Panc1 (cell line): ENCODE results near the gene TRIM61. TPM values are rescaled to one million over a fixed set of nuclear protein-coding genes. Genes with fewer than 3 reads are reported as not detected.

Source experiments
- ATAC-seq: fragments of 200-7000 bp; cut with Tn5 transposase; 2 replicates; pipeline ENCODE4 v1.9.1; 2020; ENCODE audit warnings: mild to moderate bottlenecking, moderate library complexity
- BruUV-seq: library from RNA; stranded (reverse); fragments of 400-500 nt; replicated peaks from 2 replicates; lab custom pipeline; 2021; lab: Mats Ljungman, UMichigan
- CTCF ChIA-PET: fragments of 300-600 bp; sonication (Branson Sonifier 250); formaldehyde crosslinking; loops from one replicate; lab custom pipeline; 2022; ENCODE audit warnings: antibody characterized with exemption; lab: Charles Lee
- POLR2A ChIA-PET: fragments of 300-600 bp; sonication (Branson Sonifier 250); formaldehyde crosslinking; loops from one replicate; lab custom pipeline; 2022; ENCODE audit warnings: antibody characterized with exemption; lab: Charles Lee
- DNase-seq: peaks from one replicate; pipeline ENCODE4 v3.0.0-alpha.2; 2010; ENCODE audit warnings: low read depth, low spot score
- H3K27ac ChIP-seq: 2 replicates; pipeline ENCODE4 v1.5.1; 2011; ENCODE audit warnings: mild to moderate bottlenecking, low read length, inconsistent platforms
- H3K27me3 ChIP-seq: fragments of 200-500 bp; sonication (Bioruptor generic); 2 replicates; pipeline ENCODE4 v1.6.0; 2014; ENCODE audit warnings: low read length, inconsistent platforms; ENCODE audit not compliant: control insufficient read depth, insufficient read depth
- H3K36me3 ChIP-seq: fragments of 200-500 bp; sonication (Bioruptor generic); 2 replicates; pipeline ENCODE4 v1.5.1; 2014; ENCODE audit warnings: inconsistent platforms, mild to moderate bottlenecking, low read length, moderate library complexity; ENCODE audit not compliant: control insufficient read depth, insufficient read depth
- H3K4me1 ChIP-seq: 2 replicates; pipeline ENCODE4 v1.5.1; 2011; ENCODE audit warnings: inconsistent platforms, mild to moderate bottlenecking, low read length, moderate library complexity; ENCODE audit not compliant: control insufficient read depth, insufficient read depth
- H3K4me3 ChIP-seq, 2 experiments: 2 replicates each; pipeline ENCODE4 v1.5.1; 2011 to 2012; ENCODE audit warnings: low read depth in 2 of 2, low read length in 2 of 2, mild to moderate bottlenecking in 2 of 2, inconsistent platforms in 1 of 2, moderate library complexity in 1 of 2
- H3K9me3 ChIP-seq: fragments of 200-500 bp; sonication (Bioruptor generic); 2 replicates; pipeline ENCODE4 v1.5.1; 2014; ENCODE audit warnings: low read depth, mild to moderate bottlenecking, inconsistent platforms, low read length, moderate library complexity; ENCODE audit not compliant: control insufficient read depth, insufficient read depth
- POLR2AphosphoS5 ChIP-seq: IDR thresholded peaks from 2 replicates; pipeline ENCODE4 v1.6.1; 2012; ENCODE audit warnings: mild to moderate bottlenecking, low read depth, low read length, moderate library complexity
- SIN3A ChIP-seq: IDR thresholded peaks from 2 replicates; pipeline ENCODE4 v1.6.1; 2012; ENCODE audit warnings: low read depth, mild to moderate bottlenecking, low read length, moderate library complexity, borderline replicate concordance; ENCODE audit not compliant: insufficient read depth
- TCF7L2 ChIP-seq: IDR thresholded peaks from 2 replicates; pipeline ENCODE4 v1.6.1; 2011; ENCODE audit warnings: mild to moderate bottlenecking, low read depth, low read length, inconsistent platforms
- in situ Hi-C: cut with HindIII; loops from 2 replicates; pipeline ENCODE4 v1.10.0; 2016; ENCODE audit warnings: low sequenced_read_pairs, low pct_unique_long_range_greater_than_20kb
- intact Hi-C: fragments of 100-400 bp; cut with micrococcal nuclease; formaldehyde crosslinking; loops from one replicate; pipeline ENCODE4 v1.10.0; 2022; ENCODE audit not compliant: unreplicated experiment
- total RNA-seq: library from RNA; stranded (reverse); gene quantifications from one replicate; pipeline ENCODE4 v1.2.1, GENCODE V29; 2021; ENCODE audit not compliant: unreplicated experiment
- TF ChIP-seq, protein P1 (sequence below), 2 experiments: IDR thresholded peaks; 2 replicates each; pipeline ENCODE4 v1.6.1; 2011 to 2012; ENCODE audit warnings: low read depth in 2 of 2, control low read depth in 1 of 2, low read length in 1 of 2, mild to moderate bottlenecking in 1 of 2, moderate library complexity in 1 of 2; ENCODE audit not compliant: insufficient read depth in 1 of 2
- TF ChIP-seq, protein P2 (sequence below): fragments of 450-650 bp; IDR thresholded peaks from 2 replicates; pipeline ENCODE4 v1.5.1; 2017; ENCODE audit warnings: mild to moderate bottlenecking

The TRIM61 gene
- total RNA-seq, 1 experiment from 2014 or later: not detected

DNA sequence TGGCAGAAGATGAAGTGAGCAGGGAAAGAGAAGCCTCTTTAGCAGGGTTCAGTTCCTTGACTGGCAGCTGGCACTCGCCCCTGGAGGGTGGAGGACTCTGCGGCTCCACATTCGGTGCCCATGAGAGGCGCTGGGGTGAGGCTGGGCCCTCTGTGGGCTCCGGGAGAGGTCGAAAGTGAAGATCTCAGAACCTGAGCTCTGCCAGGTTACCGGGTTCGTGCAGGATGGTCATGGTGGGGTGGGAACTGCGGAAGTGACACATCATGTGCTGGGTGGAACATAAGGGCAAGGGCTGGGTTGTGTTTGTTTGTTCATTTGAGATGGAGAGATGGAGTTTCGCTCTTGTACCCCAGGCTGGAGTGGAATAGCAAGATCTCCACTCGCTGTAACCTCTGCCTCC is 44.2 kb downstream of the TRIM61 start:
- intact Hi-C loops: no loop called here
- H3K4me1 ChIP-seq: no peaks in the 10 kb centered on the region

DNA sequence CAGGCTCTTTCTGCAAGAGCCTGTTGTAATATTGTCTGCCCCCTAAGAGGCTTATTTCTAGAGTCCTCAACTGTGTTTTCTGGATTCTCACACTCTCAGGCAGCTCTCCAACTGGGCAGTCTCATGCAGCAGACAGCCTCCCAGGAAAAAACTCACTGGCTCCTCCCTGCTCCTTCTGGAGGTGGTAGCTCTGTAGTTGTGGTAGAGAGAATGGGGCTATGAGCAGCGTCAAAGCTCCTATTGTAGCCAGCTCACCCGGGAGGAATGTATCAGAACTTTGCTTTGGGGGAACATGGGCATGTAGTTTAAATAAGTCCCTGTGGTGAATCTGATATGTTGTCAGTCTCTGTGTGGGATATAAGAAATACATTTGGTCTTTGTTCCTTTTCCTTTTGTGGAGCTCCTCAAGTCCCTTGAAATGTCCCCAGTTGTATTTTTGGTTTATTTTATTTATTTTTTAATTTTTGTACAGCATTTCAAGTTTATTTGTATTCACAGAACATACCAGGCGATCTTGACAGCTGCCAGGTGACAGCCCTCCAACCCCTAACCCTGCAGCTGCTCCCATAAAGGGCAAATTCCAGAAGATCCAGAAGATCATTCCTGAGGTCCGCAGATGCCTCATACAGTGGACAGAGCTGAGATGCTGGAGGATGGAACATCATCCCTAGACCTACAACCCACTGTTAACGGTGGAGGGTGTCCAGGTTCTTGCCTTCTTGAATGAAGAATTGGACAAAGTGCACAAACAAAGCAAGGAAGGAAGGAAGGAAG is 45.7 kb downstream of the TRIM61 start:
- H3K4me3 ChIP-seq: no peak overlapping the region
- DNase-seq (no peak), ATAC-seq (no peak)
- ChIA-PET CTCF (no interaction called here), POLR2A (no interaction called here)
- no peaks in the 10 kb centered on the region for H3K27me3 ChIP-seq
- BruUV-seq: no TSS peak
- no peaks in the 10 kb centered on the region for H3K9me3 ChIP-seq
- intact Hi-C loops (no loop called here), in situ Hi-C loops (no loop called here)
- no peak overlapping the region for H3K27ac ChIP-seq
- no peaks in the 10 kb centered on the region for H3K36me3 ChIP-seq
- no peaks in the 10 kb centered on the region for H3K4me1 ChIP-seq
- TF ChIP-seq, protein P1, sequence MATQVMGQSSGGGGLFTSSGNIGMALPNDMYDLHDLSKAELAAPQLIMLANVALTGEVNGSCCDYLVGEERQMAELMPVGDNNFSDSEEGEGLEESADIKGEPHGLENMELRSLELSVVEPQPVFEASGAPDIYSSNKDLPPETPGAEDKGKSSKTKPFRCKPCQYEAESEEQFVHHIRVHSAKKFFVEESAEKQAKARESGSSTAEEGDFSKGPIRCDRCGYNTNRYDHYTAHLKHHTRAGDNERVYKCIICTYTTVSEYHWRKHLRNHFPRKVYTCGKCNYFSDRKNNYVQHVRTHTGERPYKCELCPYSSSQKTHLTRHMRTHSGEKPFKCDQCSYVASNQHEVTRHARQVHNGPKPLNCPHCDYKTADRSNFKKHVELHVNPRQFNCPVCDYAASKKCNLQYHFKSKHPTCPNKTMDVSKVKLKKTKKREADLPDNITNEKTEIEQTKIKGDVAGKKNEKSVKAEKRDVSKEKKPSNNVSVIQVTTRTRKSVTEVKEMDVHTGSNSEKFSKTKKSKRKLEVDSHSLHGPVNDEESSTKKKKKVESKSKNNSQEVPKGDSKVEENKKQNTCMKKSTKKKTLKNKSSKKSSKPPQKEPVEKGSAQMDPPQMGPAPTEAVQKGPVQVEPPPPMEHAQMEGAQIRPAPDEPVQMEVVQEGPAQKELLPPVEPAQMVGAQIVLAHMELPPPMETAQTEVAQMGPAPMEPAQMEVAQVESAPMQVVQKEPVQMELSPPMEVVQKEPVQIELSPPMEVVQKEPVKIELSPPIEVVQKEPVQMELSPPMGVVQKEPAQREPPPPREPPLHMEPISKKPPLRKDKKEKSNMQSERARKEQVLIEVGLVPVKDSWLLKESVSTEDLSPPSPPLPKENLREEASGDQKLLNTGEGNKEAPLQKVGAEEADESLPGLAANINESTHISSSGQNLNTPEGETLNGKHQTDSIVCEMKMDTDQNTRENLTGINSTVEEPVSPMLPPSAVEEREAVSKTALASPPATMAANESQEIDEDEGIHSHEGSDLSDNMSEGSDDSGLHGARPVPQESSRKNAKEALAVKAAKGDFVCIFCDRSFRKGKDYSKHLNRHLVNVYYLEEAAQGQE (IDR thresholded peaks at IDR 0.05; ENCODE audit: insufficient read depth in 1 of 2, low read depth in 2 of 2, low read length in 1 of 2): no peak
- TF ChIP-seq POLR2AphosphoS5 (no peak), SIN3A (no peak), TCF7L2 (no peak)
- TF ChIP-seq, protein P2, sequence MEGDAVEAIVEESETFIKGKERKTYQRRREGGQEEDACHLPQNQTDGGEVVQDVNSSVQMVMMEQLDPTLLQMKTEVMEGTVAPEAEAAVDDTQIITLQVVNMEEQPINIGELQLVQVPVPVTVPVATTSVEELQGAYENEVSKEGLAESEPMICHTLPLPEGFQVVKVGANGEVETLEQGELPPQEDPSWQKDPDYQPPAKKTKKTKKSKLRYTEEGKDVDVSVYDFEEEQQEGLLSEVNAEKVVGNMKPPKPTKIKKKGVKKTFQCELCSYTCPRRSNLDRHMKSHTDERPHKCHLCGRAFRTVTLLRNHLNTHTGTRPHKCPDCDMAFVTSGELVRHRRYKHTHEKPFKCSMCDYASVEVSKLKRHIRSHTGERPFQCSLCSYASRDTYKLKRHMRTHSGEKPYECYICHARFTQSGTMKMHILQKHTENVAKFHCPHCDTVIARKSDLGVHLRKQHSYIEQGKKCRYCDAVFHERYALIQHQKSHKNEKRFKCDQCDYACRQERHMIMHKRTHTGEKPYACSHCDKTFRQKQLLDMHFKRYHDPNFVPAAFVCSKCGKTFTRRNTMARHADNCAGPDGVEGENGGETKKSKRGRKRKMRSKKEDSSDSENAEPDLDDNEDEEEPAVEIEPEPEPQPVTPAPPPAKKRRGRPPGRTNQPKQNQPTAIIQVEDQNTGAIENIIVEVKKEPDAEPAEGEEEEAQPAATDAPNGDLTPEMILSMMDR: no peak

More for the DNA sequence above, 44.2 kb downstream of the TRIM61 start:
- no peak overlapping the region for H3K27ac ChIP-seq
- no TSS peak for BruUV-seq
- no peaks in the 10 kb centered on the region for H3K9me3 ChIP-seq
- in situ Hi-C loops: no loop called here
- no peaks in the 10 kb centered on the region for H3K36me3 ChIP-seq
- DNase-seq (no peak), ATAC-seq (no peak)
- TF ChIP-seq, protein P2: no peak
- TF ChIP-seq POLR2AphosphoS5 (no peak), TCF7L2 (no peak), SIN3A (no peak)
- TF ChIP-seq, protein P1 (IDR thresholded peaks at IDR 0.05; ENCODE audit: insufficient read depth in 1 of 2, low read depth in 2 of 2, low read length in 1 of 2): no peak
- ChIA-PET POLR2A (no interaction called here), CTCF (no interaction called here)
- no peak overlapping the region for H3K4me3 ChIP-seq
- H3K27me3 ChIP-seq: no peaks in the 10 kb centered on the region
